ENCODE results near the gene GAL.

DNA sequence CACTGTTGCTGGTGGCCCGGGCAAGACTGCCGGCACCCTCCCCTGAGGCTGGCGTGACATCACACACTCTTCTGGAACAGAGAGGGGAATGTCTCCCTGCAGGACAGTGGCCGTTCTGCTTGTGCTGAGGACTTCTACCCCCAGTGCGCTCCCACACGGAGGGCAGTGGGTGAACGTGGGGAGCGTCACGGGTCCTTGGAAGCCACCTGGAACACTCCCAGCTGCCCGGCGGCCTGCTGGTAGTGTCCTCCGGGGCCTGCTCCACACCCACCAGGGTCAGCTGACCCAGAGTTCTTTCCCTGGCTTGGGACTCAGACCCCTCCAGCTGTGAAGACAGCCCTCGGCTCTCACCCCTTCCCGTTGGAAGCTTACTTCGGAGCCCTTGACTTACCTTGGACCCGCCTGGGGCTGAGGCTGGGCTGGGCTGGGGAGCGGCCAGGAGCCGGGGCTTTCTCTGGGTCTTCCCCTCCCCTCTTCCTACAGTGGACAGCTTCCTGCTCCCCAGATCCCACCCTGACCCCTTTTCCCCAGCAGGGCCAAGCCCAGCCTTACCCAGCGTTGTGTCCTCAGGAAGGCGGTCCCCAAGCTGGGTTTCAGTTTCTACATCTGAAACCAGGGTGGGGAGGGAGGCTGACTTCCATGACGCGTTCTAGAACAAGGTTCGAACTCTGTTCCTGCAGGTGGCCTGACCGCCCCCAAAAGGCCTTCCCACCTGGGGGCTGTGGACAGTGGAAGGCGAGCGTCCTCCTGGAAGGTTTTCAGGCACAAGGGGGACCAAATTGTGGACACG, 14.8 kb upstream of the GAL start:
- TF ChIP-seq EZH2 (IDR thresholded peaks at IDR 0.05; ENCODE audit: borderline replicate concordance, low read length): no peak
- TF ChIP-seq, protein P1, sequence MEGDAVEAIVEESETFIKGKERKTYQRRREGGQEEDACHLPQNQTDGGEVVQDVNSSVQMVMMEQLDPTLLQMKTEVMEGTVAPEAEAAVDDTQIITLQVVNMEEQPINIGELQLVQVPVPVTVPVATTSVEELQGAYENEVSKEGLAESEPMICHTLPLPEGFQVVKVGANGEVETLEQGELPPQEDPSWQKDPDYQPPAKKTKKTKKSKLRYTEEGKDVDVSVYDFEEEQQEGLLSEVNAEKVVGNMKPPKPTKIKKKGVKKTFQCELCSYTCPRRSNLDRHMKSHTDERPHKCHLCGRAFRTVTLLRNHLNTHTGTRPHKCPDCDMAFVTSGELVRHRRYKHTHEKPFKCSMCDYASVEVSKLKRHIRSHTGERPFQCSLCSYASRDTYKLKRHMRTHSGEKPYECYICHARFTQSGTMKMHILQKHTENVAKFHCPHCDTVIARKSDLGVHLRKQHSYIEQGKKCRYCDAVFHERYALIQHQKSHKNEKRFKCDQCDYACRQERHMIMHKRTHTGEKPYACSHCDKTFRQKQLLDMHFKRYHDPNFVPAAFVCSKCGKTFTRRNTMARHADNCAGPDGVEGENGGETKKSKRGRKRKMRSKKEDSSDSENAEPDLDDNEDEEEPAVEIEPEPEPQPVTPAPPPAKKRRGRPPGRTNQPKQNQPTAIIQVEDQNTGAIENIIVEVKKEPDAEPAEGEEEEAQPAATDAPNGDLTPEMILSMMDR (conservative IDR thresholded peaks at IDR 0.05 in 1 of 2, IDR thresholded peaks at IDR 0.05 in 1 of 2; ENCODE audit: extremely low read depth in 1 of 2, insufficient read depth in 1 of 2, low read depth in 1 of 2, low read length in 2 of 2): no peak
